Measurements from ENCODE around the gene AICDA.

GRCh38 chr12:8655421-8655820 is 42.8 kb upstream of the AICDA start:
- no peak for TF ChIP-seq CTCF (IDR thresholded peaks at IDR 0.05 in 8 of 11, conservative IDR thresholded peaks at IDR 0.05 in 3 of 11)
- TF ChIP-seq POLR2AphosphoS5 (IDR thresholded peaks at IDR 0.05): no peak

Measured in spleen (tissue), 7 donors.